Measurements from ENCODE around the gene CNTN1. TPM values are rescaled to one million over a fixed set of nuclear protein-coding genes. Genes with fewer than 3 reads are reported as not detected.

The CNTN1 gene
- total RNA-seq, 2 donors from 2014 or later, result 0.77 to 4.4 TPM

DNA sequence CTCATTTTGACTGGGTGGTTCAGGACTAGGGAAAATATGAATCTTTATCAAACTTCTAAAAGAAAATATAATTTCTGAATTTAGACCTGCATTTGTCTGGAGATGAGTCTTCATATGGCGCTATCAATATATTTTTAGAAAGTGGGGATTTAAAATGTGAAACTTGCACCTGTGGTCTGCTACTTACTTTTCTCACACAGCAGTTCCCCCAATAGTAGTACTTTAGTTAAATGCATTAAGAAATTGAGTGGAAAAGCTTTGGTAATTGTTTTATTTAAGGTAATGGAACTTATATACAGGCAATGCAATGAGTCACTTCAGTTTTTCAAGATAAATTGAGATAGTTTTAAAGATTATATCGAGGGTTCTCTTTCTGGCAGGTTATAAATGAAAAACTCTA lies 91.9 kb downstream of the CNTN1 start:
- Histone ChIP-seq H3K4me1 (no peaks in the 10 kb centered on the region), H3K36me3 (no peaks in the 10 kb centered on the region), H3K9ac (ENCODE audit: low read depth in 2 of 2, low read length in 2 of 2) (no peak overlapping the region), H3K9me3 (no peaks in the 10 kb centered on the region), H3K27me3 (no peaks in the 10 kb centered on the region), H3K27ac (no peak overlapping the region), H3K4me3 (no peak overlapping the region)
- no peak for DNase-seq
- TF ChIP-seq, protein P1, sequence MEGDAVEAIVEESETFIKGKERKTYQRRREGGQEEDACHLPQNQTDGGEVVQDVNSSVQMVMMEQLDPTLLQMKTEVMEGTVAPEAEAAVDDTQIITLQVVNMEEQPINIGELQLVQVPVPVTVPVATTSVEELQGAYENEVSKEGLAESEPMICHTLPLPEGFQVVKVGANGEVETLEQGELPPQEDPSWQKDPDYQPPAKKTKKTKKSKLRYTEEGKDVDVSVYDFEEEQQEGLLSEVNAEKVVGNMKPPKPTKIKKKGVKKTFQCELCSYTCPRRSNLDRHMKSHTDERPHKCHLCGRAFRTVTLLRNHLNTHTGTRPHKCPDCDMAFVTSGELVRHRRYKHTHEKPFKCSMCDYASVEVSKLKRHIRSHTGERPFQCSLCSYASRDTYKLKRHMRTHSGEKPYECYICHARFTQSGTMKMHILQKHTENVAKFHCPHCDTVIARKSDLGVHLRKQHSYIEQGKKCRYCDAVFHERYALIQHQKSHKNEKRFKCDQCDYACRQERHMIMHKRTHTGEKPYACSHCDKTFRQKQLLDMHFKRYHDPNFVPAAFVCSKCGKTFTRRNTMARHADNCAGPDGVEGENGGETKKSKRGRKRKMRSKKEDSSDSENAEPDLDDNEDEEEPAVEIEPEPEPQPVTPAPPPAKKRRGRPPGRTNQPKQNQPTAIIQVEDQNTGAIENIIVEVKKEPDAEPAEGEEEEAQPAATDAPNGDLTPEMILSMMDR (IDR thresholded peaks at IDR 0.05), result no peak
- intact Hi-C loops (cut with DNase I), result no loop called here

DNA sequence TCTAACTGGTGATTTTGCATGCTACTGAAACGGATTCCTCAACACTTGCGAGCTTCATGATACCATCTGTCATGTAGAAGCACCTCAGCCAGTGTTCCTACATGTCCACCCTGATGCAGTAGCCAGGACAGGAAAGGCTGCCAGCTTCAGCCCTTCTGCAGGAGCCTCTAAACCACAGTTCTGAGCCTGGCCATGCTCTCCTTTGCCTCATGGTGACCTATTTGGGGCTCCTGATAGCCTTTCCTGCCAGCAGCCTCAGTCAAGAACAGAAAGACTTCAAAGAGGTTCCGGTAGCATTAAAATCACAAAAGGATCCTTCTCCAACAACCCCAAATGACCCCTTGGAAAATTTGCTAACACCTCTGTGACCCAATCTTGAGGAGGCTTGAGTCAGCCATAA lies 96.0 kb downstream of the CNTN1 start:
- no peaks in the 10 kb centered on the region for H3K27me3 ChIP-seq
- no peaks in the 10 kb centered on the region for H3K9me3 ChIP-seq
- H3K4me3 ChIP-seq, result no peak overlapping the region
- no peak overlapping the region for H3K27ac ChIP-seq
- DNase-seq, result no peak
- H3K4me1 ChIP-seq, result no peaks in the 10 kb centered on the region
- intact Hi-C loops (cut with DNase I), result no loop called here
- TF ChIP-seq, protein P1 (IDR thresholded peaks at IDR 0.05), result no peak
- H3K36me3 ChIP-seq, result no peaks in the 10 kb centered on the region
- H3K9ac ChIP-seq (ENCODE audit: low read depth in 2 of 2, low read length in 2 of 2), result no peak overlapping the region

DNA sequence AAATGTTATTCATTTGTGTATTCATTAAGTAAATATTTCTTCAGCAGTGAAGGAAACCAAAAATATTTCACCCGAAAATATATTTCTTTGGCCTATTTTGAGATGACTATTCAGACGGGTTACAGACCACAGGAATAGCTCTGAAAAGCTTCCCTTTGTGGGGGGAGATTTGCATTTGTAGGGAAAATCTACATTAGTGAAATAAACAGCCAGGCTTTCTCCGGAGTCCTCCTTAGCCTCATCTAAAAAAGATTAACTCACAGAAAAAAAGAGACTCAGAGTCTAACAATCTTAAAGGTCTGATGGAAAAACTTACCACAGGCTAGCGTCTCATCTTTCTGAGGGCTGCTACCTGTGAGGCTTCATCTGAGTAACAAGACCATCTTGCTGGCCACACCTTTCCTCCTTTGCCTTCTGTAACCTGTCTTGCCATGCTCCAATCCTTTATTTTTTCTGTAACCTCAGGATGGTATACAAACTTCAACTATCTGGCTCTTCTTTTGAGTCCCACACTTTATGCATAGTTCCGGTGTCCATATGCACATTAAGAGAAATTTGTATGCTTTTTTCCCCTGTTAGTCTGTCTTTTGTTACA lies 100.7 kb downstream of the CNTN1 start:
- TF ChIP-seq, protein P1 (IDR thresholded peaks at IDR 0.05), result no peak
- no peaks in the 10 kb centered on the region for H3K4me1 ChIP-seq
- no peak overlapping the region for H3K9ac ChIP-seq (ENCODE audit: low read depth in 2 of 2, low read length in 2 of 2)
- no peaks in the 10 kb centered on the region for H3K27me3 ChIP-seq
- no peaks in the 10 kb centered on the region for H3K9me3 ChIP-seq
- no peak for DNase-seq
- no peak overlapping the region for H3K27ac ChIP-seq
- H3K4me3 ChIP-seq, result no peak overlapping the region
- H3K36me3 ChIP-seq, result no peaks in the 10 kb centered on the region
- intact Hi-C loops (cut with DNase I), result no loop called here

DNA sequence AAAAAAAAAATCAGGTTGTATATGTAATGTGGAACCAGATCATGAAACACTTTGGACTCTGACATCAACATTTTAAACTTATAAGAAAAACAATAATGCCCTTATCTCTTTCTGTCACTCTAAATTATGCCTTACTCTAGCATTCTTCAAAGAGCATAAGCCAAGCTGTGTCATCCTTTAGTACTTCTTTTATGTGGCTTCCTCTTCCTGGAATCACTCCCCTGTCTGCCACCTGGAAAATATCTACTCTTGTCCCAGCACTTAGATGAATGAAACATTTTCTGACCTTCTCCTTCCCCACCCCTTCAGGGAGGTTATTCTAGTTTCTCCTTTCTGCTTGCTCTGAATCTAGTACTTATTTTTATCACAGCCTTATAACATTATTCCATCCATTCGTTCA lies 101.2 kb downstream of the CNTN1 start:
- H3K9ac ChIP-seq (ENCODE audit: low read depth in 2 of 2, low read length in 2 of 2), result no peak overlapping the region
- no peaks in the 10 kb centered on the region for H3K36me3 ChIP-seq
- TF ChIP-seq, protein P1 (IDR thresholded peaks at IDR 0.05), result no peak
- intact Hi-C loops (cut with DNase I), result no loop called here
- H3K4me3 ChIP-seq, result no peak overlapping the region
- no peaks in the 10 kb centered on the region for H3K9me3 ChIP-seq
- no peak for DNase-seq
- H3K27me3 ChIP-seq, result no peaks in the 10 kb centered on the region
- H3K4me1 ChIP-seq, result no peaks in the 10 kb centered on the region
- H3K27ac ChIP-seq, result no peak overlapping the region

DNA sequence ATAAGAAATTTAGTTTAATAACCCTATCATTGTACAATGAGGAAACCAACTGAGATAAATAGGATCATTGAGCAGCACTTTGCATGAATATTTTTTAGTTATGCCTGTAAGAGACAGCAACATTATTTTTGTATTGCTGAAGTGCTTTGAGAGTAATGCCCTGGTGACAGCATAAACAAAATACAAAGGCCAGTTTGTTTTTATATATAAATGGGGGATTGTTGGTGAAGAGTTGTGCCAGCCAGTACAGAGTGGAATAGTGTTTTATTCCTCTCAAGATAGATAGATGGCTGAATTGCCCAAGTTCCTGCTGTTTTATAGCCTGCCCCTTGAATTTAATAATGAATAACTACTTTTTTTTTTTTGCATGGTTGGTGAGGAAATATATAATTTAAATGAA lies 101.8 kb downstream of the CNTN1 start:
- Histone ChIP-seq H3K27ac (no peak overlapping the region), H3K9me3 (no peaks in the 10 kb centered on the region), H3K27me3 (no peaks in the 10 kb centered on the region), H3K9ac (ENCODE audit: low read depth in 2 of 2, low read length in 2 of 2) (no peak overlapping the region), H3K4me3 (no peak overlapping the region), H3K4me1 (no peaks in the 10 kb centered on the region), H3K36me3 (no peaks in the 10 kb centered on the region)
- no peak for DNase-seq
- intact Hi-C loops (cut with DNase I), result no loop called here
- TF ChIP-seq, protein P1 (IDR thresholded peaks at IDR 0.05), result no peak

Data from colonic mucosa (tissue), 4 donors.